HUDEP-2 (cell line): Measurements from ENCODE around the gene PHOSPHO1.

Experiments used
- DNase-seq, 76 experiments: peaks; one replicate each; lab custom pipeline; 2025; ENCODE audit not compliant: unreplicated experiment in 76 of 76; lab: John Stamatoyannopoulos, UW

Gene PHOSPHO1

GRCh38 chr17:49219987-49220386 lies 10.6 kb downstream of the PHOSPHO1 start:
- DNase-seq, result no peak

- DNase-seq, result peak in 5 of 76 experiments; percentile 10 to 38 (median 13)
These were observed 11.4 kb downstream of the PHOSPHO1 start for GRCh38 chr17:49218941-49219913.

GRCh38 chr17:49217651-49218413 lies 12.8 kb downstream of the PHOSPHO1 start:
- DNase-seq, result no peak

GRCh38 chr17:49216953-49217650 lies 13.5 kb downstream of the PHOSPHO1 start:
- DNase-seq, result peak in 1 of 76 experiments; percentile 20

GRCh38 chr17:49216482-49216881 lies 14.1 kb downstream of the PHOSPHO1 start:
- no peak for DNase-seq

GRCh38 chr17:49214676-49215360 lies 15.8 kb downstream of the PHOSPHO1 start:
- DNase-seq, result no peak

- no peak for DNase-seq
These were observed 16.7 kb downstream of the PHOSPHO1 start for GRCh38 chr17:49213847-49214246.

GRCh38 chr17:49213399-49213798 lies 17.2 kb downstream of the PHOSPHO1 start:
- no peak for DNase-seq

GRCh38 chr17:49210158-49211029 lies 20.2 kb downstream of the PHOSPHO1 start, which contains the start of the genes ABI3 and GNGT2:
ABI3 (plus strand) TSS chr17:49210707; CDS start chr17:49210725, 18 bp downstream.
GNGT2 (minus strand) TSS chr17:49210574; CDS start chr17:49207422, 3,152 bp downstream.
- no peak for DNase-seq

- no peak for DNase-seq
These were observed 21.5 kb downstream of the PHOSPHO1 start for GRCh38 chr17:49209061-49209571.

GRCh38 chr17:49204516-49204915 lies 26.1 kb downstream of the PHOSPHO1 start:
- DNase-seq, result no peak

GRCh38 chr17:49203796-49204195 lies 26.8 kb downstream of the PHOSPHO1 start:
- DNase-seq, result no peak

- DNase-seq, result no peak
These were observed 29.1 kb downstream of the PHOSPHO1 start for GRCh38 chr17:49201481-49201927.

GRCh38 chr17:49200423-49201083 lies 30.0 kb downstream of the PHOSPHO1 start:
- DNase-seq, result no peak

GRCh38 chr17:49198211-49198610 lies 32.4 kb downstream of the PHOSPHO1 start:
- DNase-seq, result no peak

GRCh38 chr17:49197346-49197998 lies 33.1 kb downstream of the PHOSPHO1 start:
- DNase-seq, result peak in 6 of 76 experiments; percentile 5 to 36 (median 14)

GRCh38 chr17:49196520-49196919 lies 34.1 kb downstream of the PHOSPHO1 start:
- DNase-seq, result no peak

GRCh38 chr17:49195751-49196150 lies 34.8 kb downstream of the PHOSPHO1 start:
- DNase-seq, result no peak
